Uterus (tissue), 2 donors: ENCODE measurements around the gene TNFSF9.

Experiments used
- CTCF ChIP-seq, 4 experiments: fragments of 200-600 bp in 2 of 4; fragments of 450-650 bp in 2 of 4; sonication (generic) in 2 of 4; IDR thresholded peaks; one replicate each; pipeline ENCODE4 v1.5.1; 2016 to 2019; ENCODE audit warnings: antibody characterized with exemption in 4 of 4, mild to moderate bottlenecking in 2 of 4, moderate library complexity in 1 of 4
- POLR2A ChIP-seq, 2 donors: fragments of 450-650 bp; IDR thresholded peaks; one replicate each; pipeline ENCODE4 v1.6.1; 2016; ENCODE audit warnings: antibody characterized with exemption in 2 of 2, mild to moderate bottlenecking in 1 of 2, moderate library complexity in 1 of 2

GRCh38 chr19:6573350-6573749 is 42.5 kb downstream of the TNFSF9 start:
- no peak for TF ChIP-seq CTCF (IDR thresholded peaks at IDR 0.05)
- no peak for TF ChIP-seq POLR2A (IDR thresholded peaks at IDR 0.05)
